ENCODE measurements around the gene RFC2. TPM values are rescaled to one million over a fixed set of nuclear protein-coding genes. Genes with fewer than 3 reads are reported as not detected.

RFC2 gene
- total and polyA plus RNA-seq, 8 donors, result 17.0 to 48.1 (median 37.7) TPM

- no peak for DNase-seq
- no peak overlapping the region for H3K27ac ChIP-seq
- ATAC-seq, result no peak
- H3K4me1 ChIP-seq, result peaks cover 8 to 33% of the 10 kb centered on the region in 2 donors
- H3K27me3 ChIP-seq, result peaks cover 5 to 29% of the 10 kb centered on the region in 2 donors
- no peaks in the 10 kb centered on the region for H3K36me3 ChIP-seq
- H3K4me3 ChIP-seq, result peak overlapping the region in 1 of 2 donors; percentile 13
- no peak for TF ChIP-seq CTCF (IDR thresholded peaks at IDR 0.05)
- H3K9me3 ChIP-seq, result no peaks in the 10 kb centered on the region
- intact Hi-C loops (cut with DNase I), result no loop called here
Measured at GRCh38 chr7:74288034-74288881, 34.1 kb upstream of the RFC2 start.

DNA sequence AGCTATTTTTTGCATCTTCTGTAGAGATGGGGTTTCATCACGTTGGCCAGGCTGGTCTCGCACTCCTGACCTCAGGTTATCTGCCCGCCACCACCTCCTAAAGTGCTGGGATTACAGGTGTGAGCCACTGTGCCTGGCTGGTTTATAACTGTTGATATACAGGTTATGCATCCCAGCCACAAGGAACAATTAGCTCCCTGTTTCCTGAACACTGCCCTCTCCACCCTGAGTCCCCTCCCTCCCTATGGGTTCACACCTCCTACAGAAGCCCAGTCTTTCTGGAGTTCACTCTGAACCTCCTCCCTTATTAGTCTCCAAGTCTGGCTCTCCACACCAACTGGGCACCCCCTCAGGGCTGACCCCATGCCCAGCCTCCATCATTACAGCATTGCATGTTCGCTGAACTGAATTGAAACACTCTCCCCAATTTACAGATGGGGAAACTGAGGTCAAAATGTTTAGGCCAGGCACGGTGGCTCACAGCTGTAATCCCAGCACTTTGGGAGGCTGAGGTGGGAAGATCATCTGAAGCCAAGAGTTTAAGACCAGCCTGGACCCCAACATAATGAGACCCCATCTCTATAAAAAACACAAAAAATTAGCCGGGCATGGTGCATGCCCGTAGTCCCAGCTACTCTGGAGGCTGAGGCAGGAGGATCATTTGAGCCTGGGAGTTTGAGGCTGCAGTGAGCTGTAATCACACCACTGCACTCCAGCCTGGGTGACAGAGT, 33.3 kb upstream of the RFC2 start:
- H3K4me3 ChIP-seq, result no peak overlapping the region
- DNase-seq, result no peak
- H3K27ac ChIP-seq, result no peak overlapping the region
- no peak for TF ChIP-seq CTCF (IDR thresholded peaks at IDR 0.05)
- H3K9me3 ChIP-seq, result no peaks in the 10 kb centered on the region
- no peaks in the 10 kb centered on the region for H3K36me3 ChIP-seq
- peaks cover 5 to 29% of the 10 kb centered on the region in 2 donors for H3K27me3 ChIP-seq
- intact Hi-C loops (cut with DNase I), result no loop called here
- H3K4me1 ChIP-seq, result peaks cover 8 to 33% of the 10 kb centered on the region in 2 donors
- ATAC-seq, result no peak

- H3K27ac ChIP-seq, result no peak overlapping the region
- intact Hi-C loops (cut with DNase I), result no loop called here
- H3K27me3 ChIP-seq, result peaks cover 5 to 29% of the 10 kb centered on the region in 2 donors
- H3K9me3 ChIP-seq, result no peaks in the 10 kb centered on the region
- H3K36me3 ChIP-seq, result no peaks in the 10 kb centered on the region
- ATAC-seq (no peak), DNase-seq (no peak)
- peaks cover 8 to 32% of the 10 kb centered on the region in 2 donors for H3K4me1 ChIP-seq
- no peak overlapping the region for H3K4me3 ChIP-seq
- TF ChIP-seq CTCF (IDR thresholded peaks at IDR 0.05), result no peak
Measured at GRCh38 chr7:74286131-74286530, 31.9 kb upstream of the RFC2 start.

DNA sequence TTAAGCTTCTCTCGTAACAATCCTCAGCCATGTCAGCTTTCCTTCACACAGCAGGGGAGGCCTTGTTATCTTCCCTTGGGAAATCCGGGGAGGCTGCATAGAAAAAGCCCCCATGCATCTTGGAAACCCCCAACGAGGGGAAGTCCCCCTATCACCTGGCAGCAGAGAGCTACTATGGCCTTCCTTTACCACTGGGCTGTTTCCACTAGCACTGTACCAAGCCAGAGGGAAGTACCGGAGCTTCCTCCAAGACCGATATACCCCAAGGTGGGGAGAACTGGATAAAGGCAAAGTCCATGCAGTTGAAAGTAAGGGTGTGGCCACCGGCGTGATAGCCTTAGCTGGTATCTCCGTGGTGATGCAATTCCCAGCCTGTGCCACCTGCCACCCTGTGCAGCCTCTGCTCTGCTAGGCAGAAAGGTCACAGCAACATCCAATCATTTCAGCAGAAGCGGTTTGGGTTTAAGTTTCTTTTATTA, 30.6 kb upstream of the RFC2 start:
- TF ChIP-seq CTCF (IDR thresholded peaks at IDR 0.05), result no peak
- Histone ChIP-seq H3K4me1 (peaks cover 8 to 25% of the 10 kb centered on the region in 2 donors), H3K36me3 (no peaks in the 10 kb centered on the region), H3K27ac (no peak overlapping the region), H3K4me3 (no peak overlapping the region), H3K9me3 (no peaks in the 10 kb centered on the region), H3K27me3 (peaks cover under 1 to 17% of the 10 kb centered on the region in 2 donors)
- intact Hi-C loops (cut with DNase I), result no loop called here
- ATAC-seq (no peak), DNase-seq (no peak)

- Histone ChIP-seq H3K36me3 (no peaks in the 10 kb centered on the region), H3K9me3 (no peaks in the 10 kb centered on the region), H3K27me3 (peaks cover 0 to 12% of the 10 kb centered on the region in 2 donors), H3K27ac (no peak overlapping the region), H3K4me1 (peaks cover 7 to 25% of the 10 kb centered on the region in 2 donors), H3K4me3 (no peak overlapping the region)
- DNase-seq (no peak), ATAC-seq (no peak)
- TF ChIP-seq CTCF (IDR thresholded peaks at IDR 0.05), result no peak
- intact Hi-C loops (cut with DNase I), result no loop called here
Measured at GRCh38 chr7:74283858-74284447, 29.8 kb upstream of the RFC2 start.

All from left lung (tissue), 10 donors.